ENCODE results near the gene ERF.

- TF ChIP-seq YY1 (IDR thresholded peaks at IDR 0.05; ENCODE audit: insufficient read depth, insufficient read length) (no peak), ZNF274 (IDR thresholded peaks at IDR 0.05; ENCODE audit: low read depth, low read length) (no peak), SUZ12 (IDR thresholded peaks at IDR 0.05; ENCODE audit: extremely low read depth, insufficient read depth, insufficient read length) (no peak)
Observed at GRCh38 chr19:42228641-42229040, 26.3 kb downstream of the ERF start.

All from NT2/D1 (cell line).